GM19238 (cell line): ENCODE measurements around the gene ANKRD11.
A peak's percentile ranks its signal among the peaks of the same experiment; 100 is the strongest.
"Not testable (repeated sequence)": the region's sequence is repeated elsewhere in the genome, so short reads cannot be mapped to it uniquely, and the experiment has no call there.

Experiments
- DNase-seq: peaks from one replicate; pipeline ENCODE4 v3.0.0; 2011; ENCODE audit warnings: low spot score; ENCODE audit not compliant: insufficient read length

Gene ANKRD11

DNA sequence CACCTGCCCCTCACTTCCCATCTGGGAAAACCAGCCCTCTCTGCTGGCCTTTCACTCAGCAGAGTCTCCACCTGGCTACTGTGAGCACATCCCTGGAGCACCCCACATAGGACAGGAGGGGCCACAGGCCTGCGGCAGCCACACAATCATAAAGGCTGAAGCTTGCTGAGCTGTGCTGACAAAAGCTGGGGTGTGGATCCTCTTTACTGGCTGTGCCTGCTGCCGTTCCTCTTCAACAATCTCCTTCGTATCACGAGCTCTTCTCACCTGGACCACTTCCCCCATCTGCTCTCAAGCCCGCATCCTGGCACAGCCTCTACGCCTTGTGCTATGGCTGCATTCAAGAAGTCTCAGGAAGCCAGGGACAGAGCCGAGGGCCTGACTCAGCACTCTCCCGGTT, 186.7 kb downstream of the ANKRD11 start:
- DNase-seq = no peak

DNA sequence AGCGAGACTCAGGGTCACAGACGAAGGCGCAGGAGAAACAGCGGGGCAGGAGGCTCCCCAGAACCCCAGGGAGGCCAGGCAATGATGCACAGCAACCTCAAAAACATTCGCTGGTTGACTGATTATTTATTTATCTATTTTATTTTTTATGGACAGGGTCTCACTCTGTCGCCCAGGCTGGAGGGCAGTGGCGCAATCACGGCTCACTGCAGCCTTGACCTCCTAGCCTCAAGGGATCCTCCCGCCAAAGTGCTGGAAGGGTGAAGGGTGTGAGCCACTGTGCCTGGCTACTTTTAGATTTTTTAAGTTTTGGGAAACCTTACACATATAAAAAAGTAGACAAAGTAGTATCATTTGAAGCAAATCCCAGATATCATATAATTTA, 189.4 kb downstream of the ANKRD11 start:
- DNase-seq = no peak

DNA sequence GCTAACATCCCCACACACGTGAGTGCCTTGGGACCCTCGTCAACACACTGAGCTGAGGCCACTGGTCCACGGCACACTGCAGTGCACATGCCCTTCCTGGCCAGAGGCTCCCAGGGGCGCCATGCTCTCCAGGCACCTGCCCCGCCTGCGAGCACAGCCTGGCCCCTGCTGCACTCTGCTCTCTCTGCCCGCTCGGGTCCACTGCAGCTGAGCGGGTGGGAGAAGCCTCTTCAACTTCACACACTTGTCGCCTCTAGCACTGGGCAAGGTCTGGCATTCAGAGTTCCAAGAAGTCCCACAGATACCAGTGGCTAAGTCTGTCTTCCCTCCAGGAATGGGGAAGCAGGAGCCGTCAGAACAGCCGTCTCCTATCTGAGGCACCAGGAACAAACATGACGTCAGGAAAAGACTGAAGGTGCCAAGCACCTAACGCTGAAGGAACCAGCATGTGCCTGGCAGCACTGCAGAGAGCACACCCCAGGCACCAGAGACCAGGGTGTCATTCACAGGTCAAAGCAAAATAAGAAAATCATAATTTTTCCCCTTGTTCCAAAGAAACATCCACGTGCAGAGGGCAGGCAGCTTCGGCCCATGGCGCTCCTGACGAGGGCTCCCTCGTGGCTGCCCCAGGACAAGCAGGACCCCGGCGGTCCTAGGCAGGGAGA, 189.9 kb downstream of the ANKRD11 start:
- no peak for DNase-seq

DNA sequence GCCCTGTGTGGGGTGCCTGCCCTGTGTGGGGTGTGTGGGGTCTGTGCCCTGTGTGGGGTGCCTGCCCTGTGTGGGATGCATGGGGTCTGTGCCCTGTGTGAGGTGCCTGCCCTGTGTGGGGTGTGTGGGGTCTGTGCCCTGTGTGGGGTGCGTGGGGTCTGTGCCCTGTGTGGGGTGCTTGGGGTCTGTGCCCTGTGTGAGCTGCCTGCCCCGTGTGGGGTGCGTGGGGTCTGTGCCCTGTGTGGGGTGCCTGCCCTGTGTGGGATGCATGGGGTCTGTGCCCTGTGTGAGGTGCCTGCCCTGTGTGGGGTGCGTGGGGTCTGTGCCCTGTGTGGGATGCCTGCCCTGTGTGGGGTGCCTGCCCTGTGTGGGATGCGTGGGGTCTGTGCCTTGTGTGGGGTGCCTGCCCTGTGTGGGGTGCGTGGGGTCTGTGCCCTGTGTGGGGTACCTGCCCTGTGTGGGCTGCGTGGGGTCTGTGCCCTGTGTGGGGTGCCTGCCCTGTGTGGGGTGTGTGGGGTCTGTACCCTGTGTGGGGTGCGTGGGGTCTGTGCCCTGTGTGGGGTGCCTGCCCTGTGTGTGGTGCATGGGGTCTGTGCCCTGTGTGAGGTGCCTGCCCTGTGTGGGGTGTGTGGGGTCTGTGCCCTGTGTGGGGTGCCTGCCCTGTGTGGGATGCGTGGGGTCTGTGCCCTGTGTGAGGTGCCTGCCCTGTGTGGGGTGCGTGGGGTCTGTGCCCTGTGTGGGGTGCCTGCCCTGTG, 190.8 kb downstream of the ANKRD11 start:
- DNase-seq = not testable (repeated sequence)

DNA sequence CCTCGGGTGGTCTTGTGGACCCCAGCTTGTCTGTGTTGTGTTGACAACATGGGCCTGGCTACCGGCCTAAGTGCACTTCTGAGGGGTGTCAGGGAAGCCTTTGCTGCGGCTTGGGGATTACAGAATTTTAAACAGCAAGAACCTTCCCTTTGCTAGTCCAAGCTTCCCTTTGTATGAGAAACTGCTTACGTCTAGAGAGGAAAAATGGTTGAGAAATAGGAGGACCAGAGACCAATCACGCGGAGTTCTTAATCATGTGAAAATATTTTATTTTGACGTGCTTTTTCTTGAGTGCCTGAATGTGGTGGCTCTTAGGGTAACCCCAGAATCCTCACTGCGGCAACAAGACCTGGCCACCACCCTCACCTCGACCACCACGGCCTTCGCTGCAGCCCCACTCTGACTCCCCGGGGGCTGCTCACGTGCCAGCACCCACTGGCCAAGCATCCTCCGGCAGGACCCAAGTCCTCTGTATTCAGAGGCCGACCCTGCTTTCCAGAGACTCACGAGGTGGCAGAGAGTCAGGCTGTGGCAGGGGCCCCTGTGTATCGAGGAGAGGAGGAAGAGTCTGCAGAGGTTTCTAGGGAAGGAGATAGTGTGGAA, 191.6 kb downstream of the ANKRD11 start:
- no peak for DNase-seq

DNA sequence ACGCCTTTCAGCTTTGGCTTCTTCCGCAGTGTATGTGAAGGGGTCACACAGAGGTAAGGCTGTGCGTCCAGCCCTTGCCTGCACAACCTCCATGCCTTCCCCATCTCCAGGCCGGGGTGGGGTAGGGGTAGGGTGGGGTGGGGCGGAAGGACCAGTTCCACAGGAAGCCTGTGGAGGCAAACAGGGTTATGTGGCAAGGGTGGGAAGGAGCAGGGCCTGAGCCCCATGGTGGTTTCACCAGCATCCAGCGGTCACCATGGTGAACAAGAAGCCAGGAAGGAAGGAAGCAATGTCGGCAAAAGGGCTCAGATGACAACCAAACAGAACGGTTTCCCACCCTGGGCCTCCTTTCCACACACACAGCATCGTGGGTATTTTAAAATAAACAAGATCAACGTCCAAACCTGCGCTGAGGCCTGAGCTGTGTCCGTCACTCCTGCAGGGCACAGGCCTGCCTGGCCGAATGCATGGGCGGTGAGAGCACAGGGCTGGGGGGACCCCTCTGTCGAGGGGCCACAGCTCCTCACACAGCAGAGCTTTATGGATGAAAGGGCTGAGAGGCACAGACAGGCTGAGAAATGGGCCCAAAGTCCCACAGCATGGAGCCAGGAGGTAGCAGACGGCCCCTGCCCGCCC, 192.3 kb downstream of the ANKRD11 start:
- DNase-seq = no peak

DNA sequence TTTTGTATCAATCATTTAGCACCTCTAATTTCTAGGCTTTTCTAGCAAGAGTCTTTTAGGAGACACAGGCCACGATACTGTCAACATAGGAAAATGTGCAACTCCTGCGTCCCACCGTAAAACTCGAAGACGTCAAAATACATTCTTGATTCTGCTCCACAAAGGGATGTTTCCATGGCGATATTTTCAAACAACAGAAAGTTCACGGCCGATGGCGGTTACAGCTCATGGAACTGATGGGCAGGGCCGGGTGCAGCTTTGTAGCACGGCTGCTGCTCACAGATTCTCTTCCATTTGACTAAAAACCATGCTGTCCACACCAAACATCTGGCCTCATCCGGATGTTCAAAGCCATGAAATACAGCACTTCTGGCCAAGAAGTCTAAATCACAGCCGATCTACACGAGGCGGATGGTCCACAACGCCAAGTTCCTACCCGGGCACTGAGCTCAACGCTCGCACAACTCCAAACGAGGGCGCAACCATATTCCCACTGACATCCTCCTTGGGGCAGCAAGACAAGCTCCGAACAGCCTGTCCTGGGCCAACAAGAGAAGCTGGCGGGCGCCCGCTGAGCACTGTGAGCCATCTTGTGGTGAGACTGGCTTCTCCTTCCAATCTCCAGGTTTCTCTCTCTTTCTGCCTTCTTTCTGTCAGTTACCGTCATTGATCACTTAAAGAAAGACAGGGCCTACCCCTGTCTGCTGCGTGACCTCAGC, 193.0 kb downstream of the ANKRD11 start:
- DNase-seq = no peak

DNA sequence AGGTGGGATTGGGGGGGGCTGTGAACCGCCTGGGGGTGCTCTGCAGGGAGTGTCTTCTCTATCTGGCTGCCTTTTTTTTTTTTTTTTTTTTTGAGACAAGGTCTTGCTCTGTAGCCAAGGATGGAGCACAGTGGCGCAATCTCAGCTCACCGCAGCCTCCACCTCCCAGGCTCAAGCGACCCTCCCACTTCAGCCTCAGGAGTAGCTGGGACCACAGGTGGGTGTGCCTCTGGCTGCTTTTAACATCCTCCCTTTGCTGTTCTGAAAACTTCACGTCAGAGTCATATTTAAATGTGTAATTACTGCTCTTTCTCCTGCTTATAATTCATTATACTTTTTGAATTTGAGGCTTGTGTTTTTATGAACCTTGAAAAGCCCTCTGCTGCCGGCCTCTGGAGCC, 194.4 kb downstream of the ANKRD11 start:
- DNase-seq = no peak

DNA sequence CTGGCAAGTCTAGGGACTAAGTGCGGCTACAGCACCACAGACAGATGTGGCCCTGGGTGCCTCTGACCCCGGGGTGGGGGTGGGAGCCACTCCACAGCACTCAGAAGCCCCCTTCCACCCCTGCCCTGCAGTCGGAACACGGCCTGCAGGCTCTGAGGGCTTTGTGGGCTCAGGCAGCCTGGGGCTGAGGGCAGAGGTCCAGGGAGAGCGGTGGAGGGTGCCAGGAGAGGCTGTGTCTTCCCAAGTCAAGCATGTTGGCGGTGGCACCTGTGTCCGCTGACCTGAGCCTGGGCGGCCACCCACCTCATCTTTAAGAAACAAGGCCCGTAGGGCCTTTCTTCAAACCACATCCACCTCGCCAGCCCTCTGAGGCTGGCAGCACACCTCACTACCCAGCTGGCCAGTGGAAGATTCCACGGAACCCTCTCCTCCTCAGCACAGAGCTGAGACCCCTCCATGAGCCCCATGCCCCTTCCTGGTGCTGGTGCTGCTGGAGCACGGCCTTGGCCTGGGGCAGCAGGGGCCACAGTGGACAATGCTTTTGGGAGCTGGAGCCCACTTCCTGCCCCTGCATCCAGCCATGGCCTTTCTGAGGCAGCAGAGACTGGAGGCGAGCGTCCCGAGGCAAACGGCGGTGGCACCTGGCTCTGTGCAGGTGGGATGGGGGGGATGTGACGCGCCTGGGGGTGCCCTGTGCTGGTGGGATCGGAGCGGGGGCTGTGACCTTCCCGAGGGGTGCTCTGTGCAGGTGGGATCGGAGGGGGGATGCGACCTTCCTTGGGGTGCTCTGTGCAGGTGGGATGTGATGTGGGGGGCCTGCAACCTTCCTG, 195.1 kb downstream of the ANKRD11 start:
- DNase-seq = no peak

DNA sequence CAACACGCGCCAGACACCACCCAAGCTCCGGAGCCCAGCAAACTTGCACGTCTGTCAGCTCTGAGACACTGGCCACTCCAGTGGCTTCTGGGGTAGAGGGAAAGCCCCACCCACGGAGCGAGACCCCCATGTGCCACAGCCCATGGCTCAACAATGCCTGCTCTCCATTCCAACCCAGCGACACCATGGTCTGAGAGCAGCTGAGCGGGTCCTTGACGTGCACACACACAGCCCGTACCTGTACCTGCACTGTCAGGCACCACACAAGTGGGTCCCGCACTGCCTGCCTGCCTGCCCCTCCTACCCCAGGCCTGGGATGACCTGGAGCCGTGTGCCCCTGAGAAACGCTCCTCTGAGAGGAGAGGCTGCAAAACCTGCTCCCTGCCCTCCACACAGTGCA, 195.9 kb downstream of the ANKRD11 start:
- DNase-seq = no peak

DNA sequence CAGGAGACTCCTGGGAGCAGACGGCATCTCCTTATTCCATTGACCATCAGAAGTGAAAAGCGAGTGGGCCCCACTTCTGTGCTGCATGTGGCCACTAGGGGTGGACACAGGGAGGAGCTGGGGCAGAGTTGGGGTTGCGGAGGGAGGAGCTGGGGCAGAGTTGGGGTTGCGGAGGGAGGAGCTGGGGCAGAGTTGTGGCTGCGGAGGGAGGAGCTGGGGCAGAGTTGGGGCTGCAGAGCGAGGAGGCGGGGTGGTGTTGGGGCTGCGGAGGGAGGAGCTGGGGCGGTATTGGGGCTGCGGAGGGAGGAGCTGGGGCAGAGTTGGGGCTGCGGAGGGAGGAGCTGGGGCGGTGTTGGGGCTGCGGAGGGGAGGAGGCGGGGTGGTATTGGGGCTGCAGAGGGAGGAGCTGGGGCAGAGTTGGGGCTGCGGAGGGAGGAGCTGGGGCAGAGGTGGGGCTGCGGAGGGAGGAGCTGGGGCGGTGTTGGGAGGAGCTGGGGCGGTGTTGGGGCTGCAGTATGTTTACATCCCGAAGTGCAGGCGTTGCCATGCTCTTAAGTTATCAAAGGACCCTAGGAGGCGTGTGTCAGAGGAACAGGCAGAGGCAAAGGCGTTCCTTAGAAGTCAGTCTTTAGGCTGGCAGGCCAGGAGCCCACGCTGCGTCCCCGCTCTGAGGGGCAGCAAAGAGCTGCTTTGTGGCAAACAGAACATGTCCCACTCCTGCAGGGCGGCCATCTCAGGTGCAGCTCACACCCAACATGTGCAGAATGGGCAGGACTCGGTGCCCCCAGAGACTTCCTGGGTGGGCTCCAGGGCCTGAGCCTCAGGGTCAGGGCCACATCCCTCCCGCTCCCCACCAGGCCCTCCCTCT, 196.9 kb downstream of the ANKRD11 start:
- DNase-seq = no peak

DNA sequence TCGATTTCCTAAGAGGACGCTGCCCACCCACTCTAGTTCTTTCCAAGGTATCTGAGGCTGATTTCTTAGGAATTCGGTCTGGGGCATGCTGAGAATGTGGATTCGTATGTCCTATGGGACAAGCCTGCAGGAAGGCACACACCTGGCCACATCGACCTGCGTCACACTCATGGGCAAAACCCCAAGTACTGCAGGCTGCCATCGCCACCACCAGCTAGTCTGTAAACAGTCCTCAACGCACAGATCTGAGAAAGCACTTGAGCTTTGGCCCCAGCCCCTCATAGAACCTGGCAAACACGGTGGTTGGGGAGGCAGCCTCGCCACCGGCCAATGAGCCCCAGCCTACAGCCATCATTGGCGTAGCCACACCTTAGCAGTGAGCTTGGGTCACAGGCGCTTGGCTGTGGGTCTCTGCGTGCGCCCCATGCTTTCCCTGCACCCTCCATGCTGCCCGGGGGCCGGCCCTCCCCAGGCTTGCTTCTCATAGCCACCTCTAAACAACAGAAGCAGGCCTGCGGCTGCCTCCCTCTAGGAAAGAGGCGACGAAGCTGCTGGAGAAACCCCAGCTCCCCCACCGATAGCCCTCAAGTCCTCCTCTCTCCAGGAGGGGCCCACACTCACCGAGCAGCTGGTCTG, 197.8 kb downstream of the ANKRD11 start:
- no peak for DNase-seq

DNA sequence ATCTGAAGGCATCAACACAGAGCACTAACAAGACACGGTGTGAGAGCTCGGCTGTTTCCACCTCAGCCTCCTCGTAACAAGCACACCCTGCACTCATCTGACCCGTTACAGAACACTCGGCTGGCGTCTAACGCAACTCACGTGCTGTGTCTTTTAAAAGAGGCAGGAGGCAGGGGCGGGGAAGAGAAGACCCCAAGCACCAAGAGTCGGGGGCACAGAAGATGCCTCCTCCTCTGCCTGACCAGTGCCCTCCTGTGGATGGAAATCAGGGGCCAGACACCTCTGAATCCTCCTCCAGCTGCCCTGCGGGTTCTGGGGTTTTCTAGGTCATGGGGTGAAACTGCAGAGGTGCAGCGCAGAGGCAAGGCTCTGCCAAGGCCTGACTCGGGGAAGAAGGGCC, 198.6 kb downstream of the ANKRD11 start:
- no peak for DNase-seq

DNA sequence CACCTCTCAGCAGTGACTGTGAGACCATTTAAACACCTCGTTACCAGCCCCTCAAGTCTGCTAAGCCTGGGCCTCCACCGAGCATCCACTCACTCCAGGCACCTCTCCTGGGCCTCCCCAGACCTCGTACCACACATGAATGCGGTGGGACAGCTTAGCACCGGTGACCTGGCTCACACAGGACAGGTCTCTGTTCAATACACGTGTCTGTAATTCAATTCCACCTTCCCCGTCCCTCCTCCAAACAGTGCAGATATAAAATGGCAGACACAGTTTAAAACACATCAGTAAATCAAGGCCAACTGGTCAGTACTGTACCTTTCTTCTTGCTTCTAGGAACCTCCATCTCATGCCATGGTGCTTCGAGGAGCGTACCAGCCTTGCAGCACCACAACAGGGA, 199.0 kb downstream of the ANKRD11 start:
- no peak for DNase-seq

DNA sequence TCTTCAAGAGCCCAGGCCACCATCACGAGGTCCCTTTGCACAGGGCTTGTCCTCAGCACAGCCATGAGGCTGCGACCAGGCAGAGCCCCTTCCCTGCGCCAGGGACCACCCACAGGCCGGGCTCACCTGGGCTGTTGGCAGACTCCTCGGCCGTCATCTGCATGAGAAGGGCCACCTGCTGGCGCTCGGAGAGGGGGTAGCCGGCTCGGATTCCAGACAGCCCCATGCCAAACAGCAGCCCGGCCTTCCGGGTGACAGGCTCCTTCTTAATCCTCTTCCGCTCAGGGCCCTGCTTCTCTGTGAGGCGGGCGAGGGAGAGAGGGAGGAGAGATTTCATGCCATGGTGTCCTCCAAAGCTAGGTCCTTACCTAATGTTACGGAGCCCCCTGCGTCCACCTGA, 199.5 kb downstream of the ANKRD11 start:
- DNase-seq = no peak

DNA sequence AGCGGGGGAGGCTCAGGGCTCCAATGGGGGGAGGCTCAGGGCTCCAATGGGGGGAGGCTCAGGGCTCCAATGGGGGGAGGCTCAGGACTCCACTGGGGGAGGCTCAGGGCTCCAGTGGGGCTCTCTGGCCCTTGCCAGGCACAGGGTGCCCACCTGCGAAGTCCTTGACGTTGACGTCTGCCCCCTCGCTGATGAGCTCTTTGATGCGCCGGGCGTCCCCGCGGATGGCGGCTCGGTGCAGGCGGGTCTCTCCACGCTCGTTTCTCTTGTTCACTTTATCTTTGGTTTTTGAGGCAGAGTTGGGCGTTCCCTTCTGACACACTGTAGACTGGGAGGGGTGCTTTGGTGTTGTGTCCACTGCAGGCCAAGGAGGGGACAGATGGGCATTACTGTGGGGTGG, 199.9 kb downstream of the ANKRD11 start:
- no peak for DNase-seq

DNA sequence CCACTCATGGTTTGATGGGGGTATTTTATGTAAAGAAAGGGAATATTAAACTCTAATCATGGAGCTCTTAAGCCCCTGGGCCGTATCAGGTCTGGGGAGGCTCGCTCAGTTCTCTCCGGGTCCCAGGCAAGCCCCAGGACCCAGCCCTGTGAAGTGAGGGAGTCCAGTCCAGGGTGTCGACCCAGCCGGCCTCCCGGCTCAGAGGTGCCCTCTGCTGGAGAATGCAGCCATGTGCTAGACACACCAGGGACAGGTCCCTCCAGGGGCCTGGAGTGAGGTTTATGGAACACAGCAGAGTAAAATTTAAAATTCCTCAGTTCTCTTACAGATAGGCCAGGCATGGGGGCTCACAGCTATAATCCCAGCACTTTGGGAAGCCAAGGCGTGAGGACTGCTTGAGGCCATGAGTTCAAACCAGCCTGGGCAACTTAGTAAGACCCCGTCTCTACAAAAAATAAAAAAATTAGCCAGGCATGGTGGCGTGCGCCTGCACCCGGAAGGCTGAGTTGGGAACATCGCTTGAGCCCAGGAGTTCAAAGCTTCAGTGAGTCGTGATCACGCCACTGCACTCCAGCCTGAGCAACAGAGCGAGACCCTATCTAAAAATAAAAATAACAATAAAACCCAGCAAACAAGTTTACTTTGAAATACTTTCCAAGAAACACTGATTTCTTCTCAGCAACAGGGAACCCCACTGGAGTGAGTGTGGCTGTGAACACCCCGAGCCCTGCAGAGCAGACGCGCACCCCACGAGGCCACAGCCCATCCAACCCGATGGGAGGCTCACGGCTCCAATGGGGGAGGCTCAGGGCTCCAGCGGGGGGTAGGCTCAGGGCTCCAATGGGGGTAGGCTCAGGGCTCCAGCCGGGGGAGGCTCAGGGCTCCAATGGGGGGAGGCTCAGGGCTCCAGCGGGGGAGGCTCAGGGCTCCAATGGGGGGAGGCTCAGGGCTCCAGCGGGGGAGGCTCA, 200.6 kb downstream of the ANKRD11 start:
- peak; percentile 95 for DNase-seq

DNA sequence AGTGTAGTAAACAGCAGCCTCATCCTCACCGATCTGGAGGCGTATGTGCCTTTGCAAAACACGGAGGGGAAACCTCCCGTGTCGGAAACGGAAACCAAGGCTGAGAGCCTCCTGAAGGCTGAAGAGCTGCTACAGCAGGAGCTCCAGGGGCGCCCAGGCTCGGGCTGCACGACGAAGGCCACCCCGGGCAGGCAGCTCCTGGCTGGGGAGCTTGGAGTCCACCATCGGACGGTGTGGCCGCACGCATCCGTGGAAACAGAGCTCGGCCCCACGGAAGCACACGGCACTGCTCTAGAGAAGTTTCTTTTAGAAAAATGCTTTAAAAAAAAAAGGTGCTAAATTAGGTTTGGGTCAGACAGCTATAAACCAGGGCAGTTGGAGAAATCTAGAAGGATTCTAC, 201.4 kb downstream of the ANKRD11 start:
- no peak for DNase-seq
